IPS-15b (cell line): Measurements from ENCODE around the gene LHX8.
"Not testable (repeated sequence)": the region's sequence is repeated elsewhere in the genome, so short reads cannot be mapped to it uniquely, and the experiment has no call there.

ENCODE experiments used
- H3K27me3 ChIP-seq: one replicate; pipeline ENCODE4 v1.6.1; 2013; ENCODE audit warnings: low read length; ENCODE audit not compliant: control insufficient read depth, insufficient read depth
- H3K36me3 ChIP-seq: one replicate; pipeline ENCODE4 v1.6.1; 2013; ENCODE audit warnings: low read length; ENCODE audit not compliant: control insufficient read depth, insufficient read depth
- H3K4me1 ChIP-seq: one replicate; pipeline ENCODE4 v1.6.1; 2013; ENCODE audit warnings: mild to moderate bottlenecking, low read length; ENCODE audit not compliant: control insufficient read depth, insufficient read depth
- H3K4me3 ChIP-seq: one replicate; pipeline ENCODE4 v1.5.1; 2013; ENCODE audit warnings: low read depth, low read length
- H3K9ac ChIP-seq: one replicate; pipeline ENCODE4 v1.6.1; 2013; ENCODE audit warnings: low read depth, mild to moderate bottlenecking, low read length
- H3K9me3 ChIP-seq: one replicate; pipeline ENCODE4 v1.6.1; 2013; ENCODE audit warnings: mild to moderate bottlenecking, low read length; ENCODE audit not compliant: control insufficient read depth, insufficient read depth

Gene LHX8

DNA sequence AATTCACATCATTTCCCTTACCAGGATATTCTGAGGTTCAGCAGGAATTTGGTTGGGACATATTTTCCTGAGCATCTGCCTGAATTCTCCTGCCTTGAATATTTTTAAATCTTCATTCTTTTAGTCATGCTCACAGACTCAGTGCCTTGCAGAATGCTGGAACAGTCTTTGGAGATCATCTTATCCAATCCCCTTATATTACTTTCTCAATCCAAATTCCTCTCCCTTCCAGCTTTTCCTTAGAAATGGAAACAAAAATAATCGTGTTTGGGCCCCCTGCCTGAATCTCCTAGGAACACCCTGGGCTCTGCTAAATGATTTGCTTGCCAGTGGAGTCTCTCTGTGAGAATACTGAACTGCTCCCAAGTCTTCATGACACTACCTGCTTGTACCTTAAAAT lies 38.4 kb downstream of the LHX8 start:
- Histone ChIP-seq H3K27me3 (no peaks in the 10 kb centered on the region), H3K9me3 (no peaks in the 10 kb centered on the region), H3K36me3 (no peaks in the 10 kb centered on the region), H3K4me1 (no peaks in the 10 kb centered on the region), H3K9ac (no peak overlapping the region), H3K4me3 (no peak overlapping the region)

- Histone ChIP-seq H3K9ac (no peak overlapping the region), H3K4me3 (no peak overlapping the region), H3K4me1 (no peaks in the 10 kb centered on the region), H3K27me3 (no peaks in the 10 kb centered on the region), H3K9me3 (no peaks in the 10 kb centered on the region), H3K36me3 (no peaks in the 10 kb centered on the region)
Measured at GRCh38 chr1:75174031-75174760, 40.0 kb downstream of the LHX8 start.

DNA sequence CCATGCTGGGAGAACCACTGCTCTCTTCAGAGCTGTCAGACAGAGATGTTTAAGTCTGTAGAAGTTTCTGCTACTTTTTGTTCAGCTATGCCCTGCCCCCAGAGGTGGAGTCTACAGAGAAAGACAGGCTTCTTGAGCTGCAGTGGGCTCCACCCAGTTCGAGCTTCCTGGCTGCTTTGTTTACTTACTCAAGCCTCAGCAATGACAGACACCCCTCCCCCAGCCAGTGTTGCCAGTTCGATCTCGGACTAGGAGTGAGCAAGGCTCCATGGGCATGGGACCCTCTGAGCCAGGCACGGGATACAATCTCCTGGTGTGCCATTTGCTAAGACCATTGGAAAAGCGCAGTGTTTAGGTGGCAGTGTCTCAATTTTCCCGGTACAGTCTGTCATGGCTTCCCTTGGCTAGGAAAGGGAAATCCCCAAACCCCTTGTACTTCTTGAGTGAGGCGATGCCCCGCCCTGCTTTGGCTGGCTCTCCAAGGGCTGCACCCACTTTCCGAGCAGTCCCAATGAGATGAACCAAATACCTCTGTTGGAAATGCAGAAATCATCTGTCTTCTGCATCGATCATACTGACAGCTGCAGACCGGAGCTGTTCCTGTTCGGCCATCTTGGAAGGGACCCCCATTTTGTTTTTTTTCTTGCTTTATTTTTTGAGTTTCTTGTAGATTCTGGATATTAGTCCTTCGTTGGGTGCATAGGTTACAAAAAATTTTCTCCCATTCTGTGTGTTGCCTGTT lies 47.2 kb downstream of the LHX8 start:
- not testable (repeated sequence) for H3K4me3 ChIP-seq, H3K9me3 ChIP-seq, H3K36me3 ChIP-seq, H3K4me1 ChIP-seq, H3K9ac ChIP-seq, H3K27me3 ChIP-seq

GRCh38 chr1:75188892-75189291 lies 54.7 kb downstream of the LHX8 start:
- Histone ChIP-seq H3K36me3 (no peaks in the 10 kb centered on the region), H3K27me3 (no peaks in the 10 kb centered on the region), H3K9ac (no peak overlapping the region), H3K4me3 (no peak overlapping the region), H3K4me1 (no peaks in the 10 kb centered on the region), H3K9me3 (no peaks in the 10 kb centered on the region)

DNA sequence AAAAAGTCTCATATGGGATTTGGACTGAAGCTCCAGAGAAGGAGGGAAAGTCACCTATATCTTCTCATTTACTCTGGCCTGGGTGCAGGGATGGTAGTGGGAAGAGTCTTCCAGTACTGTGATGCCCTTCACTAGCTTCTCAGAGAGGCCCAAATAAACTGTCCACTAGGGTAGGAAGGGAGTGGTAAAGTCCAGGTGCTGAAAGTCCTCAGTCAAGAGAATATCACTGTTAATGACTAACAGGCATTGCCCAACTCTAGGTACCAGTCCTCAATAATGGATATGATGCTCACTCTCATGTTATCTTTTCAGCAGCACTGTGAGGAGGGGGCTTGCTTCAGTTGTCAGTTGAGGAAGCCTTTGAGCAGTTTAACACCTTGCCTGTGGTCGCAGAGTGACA lies 64.0 kb downstream of the LHX8 start:
- Histone ChIP-seq H3K9ac (no peak overlapping the region), H3K9me3 (no peaks in the 10 kb centered on the region), H3K27me3 (no peaks in the 10 kb centered on the region), H3K36me3 (no peaks in the 10 kb centered on the region), H3K4me1 (no peaks in the 10 kb centered on the region), H3K4me3 (no peak overlapping the region)

DNA sequence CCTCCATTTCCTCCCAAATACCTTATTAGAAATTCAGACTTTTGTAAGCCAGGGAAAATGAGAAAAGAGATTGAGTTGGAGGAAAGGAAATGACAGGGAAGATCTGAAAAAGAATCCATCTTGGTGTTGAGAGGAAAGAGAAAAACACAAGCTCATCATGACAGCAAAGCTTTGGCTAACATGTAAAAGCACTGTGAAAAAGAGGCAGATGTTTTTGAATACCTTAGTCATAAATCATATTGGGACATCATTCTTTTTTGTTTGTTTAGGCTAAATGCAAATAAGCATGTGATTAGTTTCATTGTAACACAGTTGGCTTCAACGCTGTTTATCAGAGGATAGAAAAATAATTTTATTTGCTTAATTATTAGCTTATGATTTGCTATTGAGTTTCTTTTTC lies 64.6 kb downstream of the LHX8 start:
- H3K4me3 ChIP-seq, result no peak overlapping the region
- no peaks in the 10 kb centered on the region for H3K9me3 ChIP-seq
- no peaks in the 10 kb centered on the region for H3K27me3 ChIP-seq
- H3K36me3 ChIP-seq, result no peaks in the 10 kb centered on the region
- no peaks in the 10 kb centered on the region for H3K4me1 ChIP-seq
- H3K9ac ChIP-seq, result no peak overlapping the region

GRCh38 chr1:75202751-75203150 lies 68.6 kb downstream of the LHX8 start:
- H3K4me1 ChIP-seq, result no peaks in the 10 kb centered on the region
- H3K4me3 ChIP-seq, result no peak overlapping the region
- H3K36me3 ChIP-seq, result no peaks in the 10 kb centered on the region
- no peak overlapping the region for H3K9ac ChIP-seq
- no peaks in the 10 kb centered on the region for H3K27me3 ChIP-seq
- H3K9me3 ChIP-seq, result no peaks in the 10 kb centered on the region

DNA sequence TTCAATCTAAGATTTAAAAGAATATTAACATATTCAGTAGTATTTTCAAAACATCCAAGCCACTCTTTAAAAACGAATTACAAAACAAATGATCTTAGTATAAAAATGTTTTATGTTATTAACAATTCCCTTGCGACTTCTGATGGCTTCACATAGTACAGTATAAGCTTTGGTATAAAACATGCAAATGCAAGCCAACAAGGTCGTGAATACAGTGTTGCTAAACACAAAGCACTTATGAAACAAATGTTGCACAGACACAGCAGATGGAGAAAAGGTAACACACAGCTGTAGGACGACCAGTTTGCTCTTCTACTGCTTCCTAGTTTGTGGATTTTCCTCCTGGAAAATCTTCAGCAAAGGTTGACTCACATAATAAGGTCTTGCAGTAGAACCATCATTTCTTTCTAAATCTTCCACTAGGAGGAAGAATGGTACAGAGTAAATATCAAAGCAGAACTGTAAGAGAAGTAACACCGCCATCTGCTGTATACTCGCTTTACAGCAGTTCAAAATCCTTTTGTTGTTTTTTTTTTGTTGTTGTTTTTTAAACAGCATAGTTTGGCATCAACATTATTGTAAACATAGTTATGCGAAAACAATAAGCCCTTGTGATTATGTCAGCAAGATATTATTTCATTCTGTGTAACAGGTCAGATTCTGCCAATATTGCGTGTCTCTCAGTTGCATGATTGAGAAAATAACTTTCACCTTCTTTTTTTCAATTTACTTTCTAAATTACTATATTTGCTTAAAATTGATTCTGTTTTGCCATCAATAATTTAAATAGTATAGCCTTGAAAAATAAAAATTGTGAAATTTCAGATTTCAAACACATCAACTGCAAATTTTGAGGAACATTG lies 69.5 kb downstream of the LHX8 start:
- Histone ChIP-seq H3K4me1 (no peaks in the 10 kb centered on the region), H3K4me3 (no peak overlapping the region), H3K9ac (no peak overlapping the region), H3K9me3 (no peaks in the 10 kb centered on the region), H3K36me3 (no peaks in the 10 kb centered on the region), H3K27me3 (no peaks in the 10 kb centered on the region)

DNA sequence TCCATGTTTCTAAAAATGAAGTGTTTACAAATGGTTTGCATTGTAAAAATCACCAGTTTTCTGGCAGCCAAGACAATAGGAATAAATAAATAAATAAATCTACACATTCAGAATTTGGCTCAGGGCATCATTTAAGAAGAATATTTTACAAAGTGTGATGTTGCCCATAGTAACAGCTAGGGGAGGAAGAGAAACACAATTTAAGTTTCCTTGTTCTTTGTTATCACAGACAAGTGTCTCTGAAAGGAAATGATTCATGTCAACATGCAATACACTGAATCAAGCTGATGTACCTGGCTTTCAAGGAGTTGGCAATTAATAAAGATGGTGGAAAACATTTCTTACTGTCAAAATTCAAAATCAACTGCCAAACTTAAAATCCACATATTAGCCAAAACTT lies 74.7 kb downstream of the LHX8 start:
- H3K27me3 ChIP-seq, result no peaks in the 10 kb centered on the region
- no peak overlapping the region for H3K4me3 ChIP-seq
- no peaks in the 10 kb centered on the region for H3K9me3 ChIP-seq
- H3K4me1 ChIP-seq, result no peaks in the 10 kb centered on the region
- no peaks in the 10 kb centered on the region for H3K36me3 ChIP-seq
- H3K9ac ChIP-seq, result no peak overlapping the region
